GM12801 (cell line): ENCODE measurements around the gene LARP1B.

Experiments used
- TF ChIP-seq, protein P1 (sequence below): IDR thresholded peaks from one replicate; pipeline ENCODE4 v1.5.1; 2011; ENCODE audit warnings: control low read depth; ENCODE audit not compliant: insufficient read length; ENCODE audit errors: extremely low read depth

The LARP1B gene

GRCh38 chr4:128159967-128160366, 98.9 kb downstream of the LARP1B start:
- TF ChIP-seq, protein P1, sequence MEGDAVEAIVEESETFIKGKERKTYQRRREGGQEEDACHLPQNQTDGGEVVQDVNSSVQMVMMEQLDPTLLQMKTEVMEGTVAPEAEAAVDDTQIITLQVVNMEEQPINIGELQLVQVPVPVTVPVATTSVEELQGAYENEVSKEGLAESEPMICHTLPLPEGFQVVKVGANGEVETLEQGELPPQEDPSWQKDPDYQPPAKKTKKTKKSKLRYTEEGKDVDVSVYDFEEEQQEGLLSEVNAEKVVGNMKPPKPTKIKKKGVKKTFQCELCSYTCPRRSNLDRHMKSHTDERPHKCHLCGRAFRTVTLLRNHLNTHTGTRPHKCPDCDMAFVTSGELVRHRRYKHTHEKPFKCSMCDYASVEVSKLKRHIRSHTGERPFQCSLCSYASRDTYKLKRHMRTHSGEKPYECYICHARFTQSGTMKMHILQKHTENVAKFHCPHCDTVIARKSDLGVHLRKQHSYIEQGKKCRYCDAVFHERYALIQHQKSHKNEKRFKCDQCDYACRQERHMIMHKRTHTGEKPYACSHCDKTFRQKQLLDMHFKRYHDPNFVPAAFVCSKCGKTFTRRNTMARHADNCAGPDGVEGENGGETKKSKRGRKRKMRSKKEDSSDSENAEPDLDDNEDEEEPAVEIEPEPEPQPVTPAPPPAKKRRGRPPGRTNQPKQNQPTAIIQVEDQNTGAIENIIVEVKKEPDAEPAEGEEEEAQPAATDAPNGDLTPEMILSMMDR = no peak

- TF ChIP-seq, protein P1 = no peak
Observed at GRCh38 chr4:128161138-128161537, 100.0 kb downstream of the LARP1B start.

- TF ChIP-seq, protein P1 = no peak
Observed at GRCh38 chr4:128162434-128162833, 101.3 kb downstream of the LARP1B start.

- TF ChIP-seq, protein P1 = no peak
Observed at GRCh38 chr4:128163177-128164117, 102.3 kb downstream of the LARP1B start.

DNA sequence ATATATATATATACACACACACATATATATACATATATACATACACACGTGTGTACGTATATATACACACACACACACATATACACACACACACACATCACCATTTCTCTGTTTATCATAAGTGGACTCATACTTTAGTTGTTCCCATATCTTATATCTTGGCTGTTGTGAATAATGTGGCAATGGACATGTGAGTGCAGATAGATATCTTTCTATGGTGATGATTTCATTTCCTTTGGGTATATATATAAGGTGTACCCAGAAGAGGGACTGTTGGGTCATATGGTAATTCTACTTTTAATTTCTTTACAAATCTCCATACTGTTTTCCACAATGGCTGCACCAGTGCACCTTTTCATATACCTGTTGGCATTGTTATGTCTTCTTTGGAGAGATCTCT, 105.9 kb downstream of the LARP1B start:
- TF ChIP-seq, protein P1 = no peak

DNA sequence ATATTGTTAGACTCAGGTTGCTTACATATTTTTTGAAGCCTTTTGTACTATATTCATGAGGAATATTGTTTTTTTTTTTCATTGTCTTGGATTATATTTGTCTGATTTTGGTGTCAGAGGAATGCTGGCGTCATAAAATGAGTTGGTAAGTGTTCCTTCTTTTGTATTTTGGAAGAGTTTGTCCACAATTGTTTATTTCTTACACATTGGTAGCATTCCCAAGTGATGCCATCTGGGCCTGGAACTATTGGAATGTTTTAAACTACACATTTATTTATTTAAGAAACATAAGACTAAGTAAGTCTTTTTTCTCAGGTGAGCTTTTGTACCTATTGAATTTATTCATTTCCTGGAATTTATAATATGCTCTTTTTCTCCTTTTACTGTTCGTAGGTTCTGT, 107.6 kb downstream of the LARP1B start:
- TF ChIP-seq, protein P1 = no peak

- TF ChIP-seq, protein P1 = no peak
Observed at GRCh38 chr4:128169245-128169644, 108.1 kb downstream of the LARP1B start.
